H1 (cell line): ENCODE results near the gene TMEM269. TPM values are rescaled to one million over a fixed set of nuclear protein-coding genes. Genes with fewer than 3 reads are reported as not detected.

Experiments used
- CTCF ChIA-PET: fragments of 300-600 bp; sonication (Branson Sonifier 250); formaldehyde crosslinking; loops from one replicate; lab custom pipeline; 2021; ENCODE audit not compliant: partially characterized antibody; lab: Charles Lee
- POLR2A ChIA-PET: fragments of 300-600 bp; sonication (Branson Sonifier 250); formaldehyde crosslinking; loops from one replicate; lab custom pipeline; 2021; ENCODE audit warnings: inconsistent platforms; ENCODE audit not compliant: partially characterized antibody; lab: Charles Lee
- DNase-seq, 2 experiments: peaks; one replicate each; pipeline versions ENCODE4 v3.0.0 to v3.0.0-alpha.2; 2010 to 2022; ENCODE audit warnings: low spot score in 2 of 2, low read depth in 1 of 2, mixed read lengths in 1 of 2
- FAIRE-seq: peaks from 2 replicates; lab custom pipeline; 2011; peaks lifted over from hg19 to GRCh38; lab: Jason Lieb, UNC
- H2AFZ ChIP-seq: 2 replicates; pipeline ENCODE4 v1.8.1; 2012; ENCODE audit warnings: low read length, inconsistent platforms
- H2AK5ac ChIP-seq: 2 replicates; pipeline ENCODE4 v1.6.1; 2013; ENCODE audit warnings: low read depth, low read length
- H2BK120ac ChIP-seq: replicated peaks from 2 replicates; pipeline ENCODE3; 2013; ENCODE audit warnings: low read depth, low read length, inconsistent platforms
- H2BK12ac ChIP-seq: 2 replicates; pipeline ENCODE4 v1.6.1; 2013; ENCODE audit warnings: low read depth, low read length
- H2BK15ac ChIP-seq: 2 replicates; pipeline ENCODE4 v1.6.1; 2013; ENCODE audit warnings: low read length
- H2BK20ac ChIP-seq: 2 replicates; pipeline ENCODE4 v1.6.1; 2013; ENCODE audit warnings: low read length
- H2BK5ac ChIP-seq: 2 replicates; pipeline ENCODE4 v1.6.1; 2013; ENCODE audit warnings: low read depth, low read length
- H3K14ac ChIP-seq: 2 replicates; pipeline ENCODE4 v1.6.1; 2013; ENCODE audit warnings: inconsistent platforms; ENCODE audit not compliant: insufficient read length
- H3K18ac ChIP-seq: 2 replicates; pipeline ENCODE4 v1.6.1; 2013; ENCODE audit warnings: low read length; ENCODE audit errors: extremely low read depth
- H3K23ac ChIP-seq: 2 replicates; pipeline ENCODE4 v1.6.1; 2013; ENCODE audit warnings: inconsistent platforms; ENCODE audit not compliant: insufficient read length
- H3K23me2 ChIP-seq: 2 replicates; pipeline ENCODE4 v1.6.1; 2013; ENCODE audit warnings: low read depth, low read length
- H3K27ac ChIP-seq: 2 replicates; pipeline ENCODE4 v1.6.1; 2011; ENCODE audit warnings: low read depth, low read length, inconsistent platforms
- H3K27me3 ChIP-seq, 4 experiments: replicated peaks in 1 of 4; 1 replicate in 1 of 4; 2 replicates in 3 of 4; pipeline versions ENCODE4 v1.6.1 to v1.8.1; 2011 to 2013; ENCODE audit warnings: low read length in 3 of 4, mild to moderate bottlenecking in 3 of 4, inconsistent platforms in 2 of 4, mixed read lengths in 2 of 4, moderate library complexity in 1 of 4; ENCODE audit not compliant: control insufficient read depth in 3 of 4, insufficient read depth in 3 of 4; ENCODE audit errors: extremely low read depth in 1 of 4
- H3K36me3 ChIP-seq, 4 experiments: 2 replicates each; pipeline versions ENCODE4 v1.6.1 to v1.8.1; 2011 to 2013; ENCODE audit warnings: mild to moderate bottlenecking in 4 of 4, low read length in 3 of 4, moderate library complexity in 2 of 4, control low read depth in 1 of 4, inconsistent platforms in 1 of 4; ENCODE audit not compliant: insufficient read depth in 4 of 4, control insufficient read depth in 2 of 4
- H3K4ac ChIP-seq: replicated peaks from 2 replicates; pipeline ENCODE3; 2013; ENCODE audit warnings: low read length, low read depth, mixed read lengths, inconsistent platforms; ENCODE audit not compliant: insufficient read length
- H3K4me1 ChIP-seq, 4 experiments: replicated peaks in 1 of 4; 1 replicate in 1 of 4; 2 replicates in 3 of 4; pipeline versions ENCODE4 v1.6.1 to v1.8.1; 2011 to 2013; ENCODE audit warnings: low read length in 3 of 4, inconsistent platforms in 2 of 4, mixed read lengths in 1 of 4; ENCODE audit not compliant: insufficient read depth in 4 of 4, control insufficient read depth in 3 of 4
- H3K4me2 ChIP-seq, 2 experiments: 2 replicates each; pipeline versions ENCODE4 v1.6.1 to v1.8.1; 2011 to 2013; ENCODE audit warnings: low read depth in 2 of 2, low read length in 2 of 2, control low read depth in 1 of 2, inconsistent platforms in 1 of 2, mild to moderate bottlenecking in 1 of 2; ENCODE audit not compliant: insufficient read depth in 1 of 2
- H3K4me3 ChIP-seq, 4 experiments: fragments of 200-600, 300-600 bp in 1 of 4; sonication (generic), shearing (Covaris generic), sonication (Bioruptor Twin) in 1 of 4; 2 replicates each; pipeline versions ENCODE4 v1.5.1 to v1.8.1; 2011 to 2016; ENCODE audit warnings: low read length in 4 of 4, low read depth in 3 of 4, control low read depth in 2 of 4, inconsistent platforms in 2 of 4, mild to moderate bottlenecking in 2 of 4, mixed read lengths in 1 of 4, moderate library complexity in 1 of 4; ENCODE audit not compliant: insufficient read depth in 2 of 4; ENCODE audit errors: extremely low read depth in 1 of 4
- H3K56ac ChIP-seq: replicated peaks from 2 replicates; pipeline ENCODE3; 2013; ENCODE audit warnings: low read depth, mild to moderate bottlenecking, mixed read lengths, low read length, inconsistent platforms; ENCODE audit not compliant: insufficient read length
- H3K79me1 ChIP-seq: 2 replicates; pipeline ENCODE4 v1.6.1; 2013; ENCODE audit warnings: low read depth, low read length, control low read depth
- H3K79me2 ChIP-seq, 2 experiments: 2 replicates each; pipeline versions ENCODE4 v1.6.1 to v1.8.1; 2012 to 2013; ENCODE audit warnings: low read length in 2 of 2, mild to moderate bottlenecking in 2 of 2, inconsistent platforms in 1 of 2; ENCODE audit not compliant: insufficient read depth in 2 of 2, control insufficient read depth in 1 of 2
- H3K9ac ChIP-seq, 4 experiments: replicated peaks in 1 of 4; 1 replicate in 1 of 4; 2 replicates in 3 of 4; pipeline versions ENCODE4 v1.6.1 to v1.8.1; 2011 to 2013; ENCODE audit warnings: low read depth in 3 of 4, low read length in 3 of 4, control low read depth in 2 of 4, mild to moderate bottlenecking in 2 of 4, moderate library complexity in 2 of 4, inconsistent platforms in 1 of 4; ENCODE audit errors: extremely low read depth in 1 of 4
- H3K9me3 ChIP-seq, 2 experiments: 2 replicates each; pipeline versions ENCODE4 v1.6.1 to v1.8.1; 2012 to 2013; ENCODE audit warnings: mild to moderate bottlenecking in 2 of 2, moderate library complexity in 2 of 2, control low read depth in 1 of 2, inconsistent platforms in 1 of 2, low read depth in 1 of 2, low read length in 1 of 2, mixed read lengths in 1 of 2; ENCODE audit not compliant: insufficient read depth in 2 of 2
- H4K20me1 ChIP-seq, 2 experiments: replicated peaks in 1 of 2; 2 replicates each; pipeline versions ENCODE3 to v1.8.1; 2011 to 2013; ENCODE audit warnings: inconsistent platforms in 2 of 2, low read length in 2 of 2, mild to moderate bottlenecking in 1 of 2; ENCODE audit not compliant: insufficient read depth in 2 of 2, control insufficient read depth in 1 of 2
- H4K5ac ChIP-seq: 2 replicates; pipeline ENCODE4 v1.6.1; 2013; ENCODE audit warnings: low read length, low read depth, mixed read lengths, inconsistent platforms; ENCODE audit not compliant: insufficient read length
- H4K8ac ChIP-seq: 2 replicates; pipeline ENCODE4 v1.8.0; 2013; ENCODE audit warnings: mild to moderate bottlenecking, moderate library complexity, low read length, inconsistent platforms; ENCODE audit not compliant: insufficient read depth; ENCODE audit errors: extremely low read depth
- H4K91ac ChIP-seq: replicated peaks from 2 replicates; pipeline ENCODE3; 2013; ENCODE audit warnings: low read length, mixed read lengths, inconsistent platforms; ENCODE audit not compliant: insufficient read length
- BACH1 ChIP-seq: IDR thresholded peaks from 2 replicates; pipeline ENCODE4 v1.6.1; 2012; ENCODE audit warnings: low read length, improper control_type of control experiment
- CHD2 ChIP-seq: IDR thresholded peaks from 2 replicates; pipeline ENCODE4 v1.6.1; 2012; ENCODE audit warnings: low read length, improper control_type of control experiment
- EZH2 ChIP-seq: fragments of 200-600 bp; sonication (generic); IDR thresholded peaks from 2 replicates; pipeline ENCODE4 v1.7.1; 2012; ENCODE audit warnings: low read depth, mild to moderate bottlenecking, moderate library complexity, low read length, inconsistent platforms; ENCODE audit not compliant: severe bottlenecking
- KDM4A ChIP-seq: IDR thresholded peaks from one replicate; pipeline ENCODE4 v1.7.1; 2012; ENCODE audit warnings: low read depth, mild to moderate bottlenecking, moderate library complexity, low read length, inconsistent platforms; ENCODE audit not compliant: severe bottlenecking
- RFX5 ChIP-seq: IDR thresholded peaks from 2 replicates; pipeline ENCODE4 v1.6.1; 2011; ENCODE audit warnings: low read depth, low read length, improper control_type of control experiment, borderline replicate concordance
- RXRA ChIP-seq: IDR thresholded peaks from 2 replicates; pipeline ENCODE4 v1.6.1; 2011; ENCODE audit warnings: low read depth, mild to moderate bottlenecking, low read length, moderate library complexity; ENCODE audit not compliant: insufficient read depth
- SAP30 ChIP-seq: fragments of 300-600 bp; sonication (generic); IDR thresholded peaks from 2 replicates; pipeline ENCODE4 v1.7.1; 2012; ENCODE audit warnings: low read length, moderate library complexity, mild to moderate bottlenecking, inconsistent platforms; ENCODE audit not compliant: insufficient read depth, insufficient replicate concordance
- WGBS, 2 experiments: shearing (Covaris generic) in 1 of 2; methylation state at CpG; one replicate each; pipeline versions ENCODE4 v1.1.6 to v1.1.7; 2013 to 2015; ENCODE audit warnings: low lambda C conversion rate in 2 of 2, mixed read lengths in 2 of 2, inconsistent platforms in 1 of 2, low coverage in 1 of 2, missing lambda C conversion rate in 1 of 2; ENCODE audit not compliant: insufficient replicate concordance in 2 of 2, insufficient coverage in 1 of 2, insufficient read length in 1 of 2; ENCODE audit errors: extremely low coverage in 1 of 2, missing lambda C conversion rate in 1 of 2; 5-methylcytosine and 5-hydroxymethylcytosine counted together
- polyA plus RNA-seq, 7 experiments: library from polyadenylated mRNA; depleted of rRNA in 3 of 7; stranded (reverse) in 5 of 7; unstranded in 2 of 7; fragments of >200 nt in 5 of 7; fragments of 200-250 nt in 2 of 7; gene quantifications; 1 replicate in 5 of 7; 2 replicates in 1 of 7; 4 replicates in 1 of 7; pipeline versions ENCODE4 v1.2.1 to v1.2.3, GENCODE V29; 2011 to 2013; ENCODE audit warnings: missing spikeins in 2 of 7, mixed read lengths in 2 of 7
- total RNA-seq: library from RNA; stranded (reverse); fragmentation: NEBNext Ultra II Directional; extraction: Animal tissue kit (Norgen Biotek cat#: 25700); gene quantifications from 2 replicates; pipeline ENCODE4 v1.2.1, GENCODE V29; 2021
- TF ChIP-seq, protein P1 (sequence below): IDR thresholded peaks from 2 replicates; pipeline ENCODE4 v1.6.1; 2012; ENCODE audit warnings: inconsistent platforms
- TF ChIP-seq, protein P2 (sequence below), 3 experiments: IDR thresholded peaks; 1 replicate in 2 of 3; 2 replicates in 1 of 3; pipeline versions ENCODE4 v1.5.1 to v1.6.1; 2011; ENCODE audit warnings: low read length in 3 of 3, mild to moderate bottlenecking in 3 of 3, inconsistent platforms in 2 of 3, low read depth in 1 of 3, moderate library complexity in 1 of 3; ENCODE audit not compliant: insufficient read depth in 1 of 3; ENCODE audit errors: control extremely low read depth in 1 of 3

TMEM269 gene
- total and polyA plus RNA-seq, 2 of the 8 experiments (the other 6 are each of a cell fraction or from before 2014, with no cell fraction given): 0.14 to 0.35 TPM

DNA sequence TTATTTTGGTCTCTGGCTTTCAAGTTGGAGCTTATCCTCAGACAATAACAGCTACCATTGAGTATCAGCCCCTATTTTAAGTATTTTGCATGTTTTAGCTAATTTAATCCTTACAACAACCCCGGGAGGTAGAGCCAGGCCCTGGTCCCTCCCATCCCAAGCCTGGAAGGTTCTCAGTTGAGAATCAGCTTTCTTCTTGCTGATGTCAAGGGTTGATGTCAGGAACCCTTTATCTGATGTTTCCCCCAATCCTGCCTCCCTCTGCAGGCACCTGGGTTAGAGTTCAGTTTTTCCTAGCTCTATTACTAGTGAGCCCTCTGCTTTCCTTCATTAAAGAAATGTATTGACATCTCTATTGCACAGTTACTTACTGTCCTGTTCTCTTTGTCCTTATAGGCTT lies 36.0 kb downstream of the TMEM269 start:
- peaks cover 6% of the 10 kb centered on the region; the same call in 1 of the 2 replicates for H3K23me2 ChIP-seq
- WGBS, 2 experiments: 86% methylated on average over 1 of the region's 1 CpG; no CpG with 5 or more reads in 1 of the 2 experiments
- H4K91ac ChIP-seq: no peak overlapping the region
- no peak overlapping the region for H3K4me2 ChIP-seq
- H3K79me2 ChIP-seq: no peaks in the 10 kb centered on the region
- H2BK20ac ChIP-seq: no peak overlapping the region
- no peak overlapping the region for H3K4ac ChIP-seq
- H2BK120ac ChIP-seq: no peak overlapping the region
- H2AFZ ChIP-seq: no peak overlapping the region
- H2BK5ac ChIP-seq: no peak overlapping the region
- H3K9ac ChIP-seq: no peak overlapping the region
- FAIRE-seq (no peak), DNase-seq (peak in 1 of 2 experiments; percentile 41)
- no peak overlapping the region for H3K4me3 ChIP-seq
- H3K18ac ChIP-seq: no peak overlapping the region
- H4K20me1 ChIP-seq: peaks cover 0 to 2% of the 10 kb centered on the region in 2 experiments
- H4K5ac ChIP-seq: no peak overlapping the region
- H3K36me3 ChIP-seq: no peaks in the 10 kb centered on the region
- ChIA-PET CTCF (interaction anchor here (0.6 to 2.9 kb wide), 6 partner anchors 12 to 377 kb away, joined by 3 to 10 read pairs (median 3); no protein-coding TSS in a partner anchor), POLR2A (interaction anchor here (0.9 to 5.5 kb wide), 6 partner anchors 9 to 569 kb away, joined by 3 to 21 read pairs (median 4); partner anchors contain the start of genes C1orf50, MED8, P3H1 and SZT2)
- no peak overlapping the region for H2BK15ac ChIP-seq
- no peak overlapping the region for H3K14ac ChIP-seq
- no peak overlapping the region for H4K8ac ChIP-seq
- H3K27me3 ChIP-seq: no peaks in the 10 kb centered on the region
- peaks cover 3 to 10% (median 5%) of the 10 kb centered on the region in 4 experiments; a peak in 6 of 7 replicates for H3K4me1 ChIP-seq
- no peaks in the 10 kb centered on the region for H3K9me3 ChIP-seq
- H3K23ac ChIP-seq: no peak overlapping the region
- no peak overlapping the region for H2AK5ac ChIP-seq
- no peak overlapping the region for H3K56ac ChIP-seq
- no peaks in the 10 kb centered on the region; the same call in 1 of the 2 replicates for H3K79me1 ChIP-seq
- H3K27ac ChIP-seq: no peak overlapping the region
- no peak for TF ChIP-seq EZH2
- TF ChIP-seq BACH1: no peak
- TF ChIP-seq KDM4A: no peak
- TF ChIP-seq RFX5: no peak
- TF ChIP-seq, protein P1, sequence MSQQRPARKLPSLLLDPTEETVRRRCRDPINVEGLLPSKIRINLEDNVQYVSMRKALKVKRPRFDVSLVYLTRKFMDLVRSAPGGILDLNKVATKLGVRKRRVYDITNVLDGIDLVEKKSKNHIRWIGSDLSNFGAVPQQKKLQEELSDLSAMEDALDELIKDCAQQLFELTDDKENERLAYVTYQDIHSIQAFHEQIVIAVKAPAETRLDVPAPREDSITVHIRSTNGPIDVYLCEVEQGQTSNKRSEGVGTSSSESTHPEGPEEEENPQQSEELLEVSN: no peak
- TF ChIP-seq CHD2: no peak
- TF ChIP-seq, protein P2, sequence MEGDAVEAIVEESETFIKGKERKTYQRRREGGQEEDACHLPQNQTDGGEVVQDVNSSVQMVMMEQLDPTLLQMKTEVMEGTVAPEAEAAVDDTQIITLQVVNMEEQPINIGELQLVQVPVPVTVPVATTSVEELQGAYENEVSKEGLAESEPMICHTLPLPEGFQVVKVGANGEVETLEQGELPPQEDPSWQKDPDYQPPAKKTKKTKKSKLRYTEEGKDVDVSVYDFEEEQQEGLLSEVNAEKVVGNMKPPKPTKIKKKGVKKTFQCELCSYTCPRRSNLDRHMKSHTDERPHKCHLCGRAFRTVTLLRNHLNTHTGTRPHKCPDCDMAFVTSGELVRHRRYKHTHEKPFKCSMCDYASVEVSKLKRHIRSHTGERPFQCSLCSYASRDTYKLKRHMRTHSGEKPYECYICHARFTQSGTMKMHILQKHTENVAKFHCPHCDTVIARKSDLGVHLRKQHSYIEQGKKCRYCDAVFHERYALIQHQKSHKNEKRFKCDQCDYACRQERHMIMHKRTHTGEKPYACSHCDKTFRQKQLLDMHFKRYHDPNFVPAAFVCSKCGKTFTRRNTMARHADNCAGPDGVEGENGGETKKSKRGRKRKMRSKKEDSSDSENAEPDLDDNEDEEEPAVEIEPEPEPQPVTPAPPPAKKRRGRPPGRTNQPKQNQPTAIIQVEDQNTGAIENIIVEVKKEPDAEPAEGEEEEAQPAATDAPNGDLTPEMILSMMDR (IDR thresholded peaks at IDR 0.05; ENCODE audit: control extremely low read depth in 1 of 3, insufficient read depth in 1 of 3, low read depth in 1 of 3, low read length in 3 of 3): no peak
- no peak for TF ChIP-seq SAP30
- no peak for TF ChIP-seq RXRA
- H2BK12ac ChIP-seq: no peak overlapping the region
